PC-3 (cell line): ENCODE data around the gene CATSPER4. TPM values are rescaled to one million over a fixed set of nuclear protein-coding genes. Genes with fewer than 3 reads are reported as not detected.

Experiments
- ATAC-seq: fragments of 200-7000 bp; cut with Tn5 transposase; 2 replicates; pipeline ENCODE4 v1.9.1; 2020; ENCODE audit warnings: mild to moderate bottlenecking, moderate library complexity
- BruUV-seq: library from RNA; stranded (reverse); fragments of 400-500 nt; replicated peaks from 2 replicates; lab custom pipeline; 2021; lab: Mats Ljungman, UMichigan
- CTCF ChIA-PET: fragments of 300-600 bp; sonication (Branson Sonifier 250); formaldehyde crosslinking; loops from one replicate; lab custom pipeline; 2022; ENCODE audit warnings: antibody characterized with exemption; lab: Charles Lee
- POLR2A ChIA-PET: fragments of 300-600 bp; sonication (Branson Sonifier 250); formaldehyde crosslinking; loops from one replicate; lab custom pipeline; 2022; ENCODE audit warnings: antibody characterized with exemption; ENCODE audit not compliant: unreplicated experiment; lab: Charles Lee
- DNase-seq: peaks from one replicate; pipeline ENCODE4 v3.0.0-alpha.2; 2015
- H2AFZ ChIP-seq: fragments of 300-600 bp; sonication (generic); 2 replicates; pipeline ENCODE4 v1.6.0; 2016; ENCODE audit warnings: antibody characterized with exemption, low read length
- H3F3A ChIP-seq: fragments of 300-600 bp; sonication (generic); one replicate; pipeline ENCODE4 v1.6.0; 2017; ENCODE audit warnings: antibody characterized with exemption, low read length, control low read depth, mild to moderate bottlenecking; ENCODE audit not compliant: unreplicated experiment
- H3K27ac ChIP-seq: fragments of 300-600 bp; sonication (generic); 2 replicates; pipeline ENCODE4 v1.5.1; 2016; ENCODE audit warnings: mild to moderate bottlenecking, low read length
- H3K27me3 ChIP-seq: fragments of 300-600 bp; sonication (generic); 2 replicates; pipeline ENCODE4 v1.6.1; 2016; ENCODE audit warnings: low read length, mixed read lengths
- H3K36me3 ChIP-seq: fragments of 300-600 bp; sonication (generic); 2 replicates; pipeline ENCODE4 v1.6.1; 2016; ENCODE audit warnings: low read depth, mixed run types, low read length, mixed read lengths
- H3K4me1 ChIP-seq: fragments of 300-600 bp; sonication (generic); 2 replicates; pipeline ENCODE4 v1.5.1; 2016; ENCODE audit warnings: low read length; ENCODE audit not compliant: insufficient read depth
- H3K4me2 ChIP-seq: fragments of 300-600 bp; sonication (generic); 2 replicates; pipeline ENCODE4 v1.6.0; 2016; ENCODE audit warnings: low read length
- H3K4me3 ChIP-seq: fragments of 300-600 bp; sonication (generic); 2 replicates; pipeline ENCODE4 v1.5.1; 2016; ENCODE audit warnings: mild to moderate bottlenecking, low read length, mixed read lengths
- H3K79me2 ChIP-seq: fragments of 300-600 bp; sonication (generic); 2 replicates; pipeline ENCODE4 v1.6.1; 2017; ENCODE audit warnings: low read length, mixed read lengths
- H3K9ac ChIP-seq: fragments of 300-600 bp; sonication (generic); 2 replicates; pipeline ENCODE4 v1.6.0; 2016; ENCODE audit warnings: mild to moderate bottlenecking, low read length
- H3K9me2 ChIP-seq: fragments of 300-600 bp; sonication (generic); replicated peaks from 2 replicates; pipeline ENCODE4 v1.6.1; 2016; ENCODE audit warnings: mixed run types, low read length, mixed read lengths
- H3K9me3 ChIP-seq: fragments of 300-600 bp; sonication (generic); 2 replicates; pipeline ENCODE4 v1.6.1; 2016; ENCODE audit warnings: low read length, mixed read lengths
- H4K20me1 ChIP-seq: fragments of 300-600 bp; sonication (generic); 2 replicates; pipeline ENCODE4 v1.6.1; 2016; ENCODE audit warnings: low read length, mixed read lengths
- CTCF ChIP-seq: fragments of 300-600 bp; sonication (generic); conservative IDR thresholded peaks from 2 replicates; pipeline ENCODE4 v1.5.1; 2017; ENCODE audit warnings: antibody characterized with exemption, low read depth, mild to moderate bottlenecking, low read length
- EZH2 ChIP-seq: fragments of 300-600 bp; sonication (generic); IDR thresholded peaks from one replicate; pipeline ENCODE4 v1.6.1; 2017; ENCODE audit warnings: antibody characterized with exemption, mild to moderate bottlenecking, low read length; ENCODE audit not compliant: unreplicated experiment
- EZH2phosphoT487 ChIP-seq: fragments of 300-600 bp; sonication (generic); IDR thresholded peaks from 2 replicates; pipeline ENCODE4 v1.6.1; 2018; ENCODE audit warnings: mild to moderate bottlenecking, antibody characterized with exemption, low read length, borderline replicate concordance
- intact Hi-C: fragments of 100-400 bp; cut with micrococcal nuclease; formaldehyde crosslinking; loops from 2 replicates; pipeline ENCODE4 v1.9.0; 2023
- total RNA-seq: library from RNA; depleted of rRNA; stranded (reverse); fragments of >200 nt; gene quantifications from 2 replicates; pipeline ENCODE4 v1.2.3, GENCODE V29; 2014

CATSPER4 gene
- total RNA-seq, 1 experiment from 2014 or later = not detected

GRCh38 chr1:26220199-26220912 is 30.0 kb downstream of the CATSPER4 start:
- CTCF ChIA-PET = no interaction called here
- Histone ChIP-seq H3K4me1 (no peaks in the 10 kb centered on the region), H3K27me3 (no peaks in the 10 kb centered on the region), H3K79me2 (no peaks in the 10 kb centered on the region), H3K9me3 (no peaks in the 10 kb centered on the region), H4K20me1 (no peaks in the 10 kb centered on the region), H3K4me2 (no peak overlapping the region), H3K9me2 (no peaks in the 10 kb centered on the region), H2AFZ (no peak overlapping the region), H3K27ac (no peak overlapping the region), H3K4me3 (no peak overlapping the region), H3K36me3 (no peaks in the 10 kb centered on the region), H3K9ac (no peak overlapping the region), H3F3A (no peaks in the 10 kb centered on the region)
- no TSS peak for BruUV-seq
- intact Hi-C loops = no loop called here
- DNase-seq (no peak), ATAC-seq (no peak)
- POLR2A ChIA-PET = no interaction called here
- TF ChIP-seq CTCF = no peak
- TF ChIP-seq EZH2 = no peak
- no peak for TF ChIP-seq EZH2phosphoT487

- Histone ChIP-seq H3K4me2 (no peak overlapping the region), H3K4me1 (no peaks in the 10 kb centered on the region), H3K9ac (no peak overlapping the region), H3K9me2 (no peaks in the 10 kb centered on the region), H3K36me3 (no peaks in the 10 kb centered on the region), H3K9me3 (no peaks in the 10 kb centered on the region), H3K79me2 (no peaks in the 10 kb centered on the region), H3F3A (no peaks in the 10 kb centered on the region), H3K4me3 (no peak overlapping the region), H3K27me3 (no peaks in the 10 kb centered on the region), H4K20me1 (no peaks in the 10 kb centered on the region), H3K27ac (no peak overlapping the region), H2AFZ (no peak overlapping the region)
- no TSS peak for BruUV-seq
- DNase-seq = no peak
- TF ChIP-seq CTCF = no peak
- no peak for TF ChIP-seq EZH2phosphoT487
- no peak for TF ChIP-seq EZH2
- intact Hi-C loops = no loop called here
- ChIA-PET POLR2A (no interaction called here), CTCF (no interaction called here)
- ATAC-seq = no peak
Measured at GRCh38 chr1:26221094-26221493, 30.7 kb downstream of the CATSPER4 start.

- no peaks in the 10 kb centered on the region for H3K79me2 ChIP-seq
- TF ChIP-seq CTCF (no peak), EZH2 (no peak), EZH2phosphoT487 (no peak)
- H4K20me1 ChIP-seq = no peaks in the 10 kb centered on the region
- no peaks in the 10 kb centered on the region for H3K27me3 ChIP-seq
- DNase-seq (no peak), ATAC-seq (no peak)
- no peak overlapping the region for H3K27ac ChIP-seq
- H2AFZ ChIP-seq = no peak overlapping the region
- H3K4me2 ChIP-seq = no peak overlapping the region
- ChIA-PET CTCF (no interaction called here), POLR2A (no interaction called here)
- BruUV-seq = no TSS peak
- no peaks in the 10 kb centered on the region for H3K4me1 ChIP-seq
- no peaks in the 10 kb centered on the region for H3K9me3 ChIP-seq
- H3K9ac ChIP-seq = no peak overlapping the region
- no peaks in the 10 kb centered on the region for H3K9me2 ChIP-seq
- intact Hi-C loops = no loop called here
- H3F3A ChIP-seq = no peaks in the 10 kb centered on the region
- no peak overlapping the region for H3K4me3 ChIP-seq
- H3K36me3 ChIP-seq = no peaks in the 10 kb centered on the region
Measured at GRCh38 chr1:26224606-26225005, 34.2 kb downstream of the CATSPER4 start.
